Left colon (tissue), 2 donors: ENCODE measurements around the gene CERS4. TPM values are rescaled to one million over a fixed set of nuclear protein-coding genes. Genes with fewer than 3 reads are reported as not detected.

Experiments used
- ATAC-seq: fragments of 200-7000 bp; cut with Tn5 transposase; one replicate; pipeline ENCODE4 v1.9.1; 2020; ENCODE audit warnings: mild to moderate bottlenecking, moderate library complexity
- DNase-seq, 2 donors: peaks; one replicate each; pipeline ENCODE4 v3.0.0-alpha.2; 2020
- intact Hi-C, 2 donors: fragments of 100-400 bp; cut with DNase I in 1 of 2; cut with micrococcal nuclease in 1 of 2; formaldehyde crosslinking; loops; one replicate each; pipeline versions ENCODE4 v1.11.2 to v1.14.0; 2022; cut with DNase I, micrococcal nuclease
- total RNA-seq, 2 donors: library from RNA; stranded (reverse); fragmentation: NEBNext Ultra II Directional; extraction: Animal tissue kit (Norgen Biotek cat#: 25700); gene quantifications; one replicate each; pipeline ENCODE4 v1.2.1, GENCODE V29; 2021
- donor health status: DM: no; HTN: no; CAD: no.
- donor health status: DM: yes; HTN: yes; CAD: no.

The CERS4 gene
- total RNA-seq, 2 donors from 2014 or later: 3.8 to 7.3 TPM

GRCh38 chr19:8307400-8307964 lies 98.3 kb downstream of the CERS4 start:
- DNase-seq (no peak), ATAC-seq (peak; percentile 27)
- intact Hi-C loops: no loop called here

- intact Hi-C loops: no loop called here
- peak; percentile 79 for ATAC-seq
- DNase-seq: peak; percentile 87 to 95
Observed at GRCh38 chr19:8307965-8308866, 99.0 kb downstream of the CERS4 start, which contains the start of gene CD320. Gene CD320, minus strand, starts transcription at chr19:8308358. Its CDS starts 68 bp downstream, at chr19:8308290.

GRCh38 chr19:8308891-8309291 lies 99.7 kb downstream of the CERS4 start:
- intact Hi-C loops: no loop called here
- ATAC-seq: no peak
- DNase-seq: peak in 1 of 2 donors; percentile 28

- DNase-seq (peak; percentile 4 to 8), ATAC-seq (no peak)
- intact Hi-C loops: no loop called here
Observed at GRCh38 chr19:8310342-8311055, 101.3 kb downstream of the CERS4 start.

- DNase-seq (peak; percentile 53 to 79), ATAC-seq (peak; percentile 46)
- intact Hi-C loops: no loop called here
Observed at GRCh38 chr19:8311461-8312260, 102.5 kb downstream of the CERS4 start.

Other genes starting within 250 kb of the CERS4 start
- gene ELAVL1, start 203.7 kb upstream of the CERS4 start, total RNA-seq: 10 to 100 TPM; 49.2 to 61.4 TPM
- gene CCL25, start 156.6 kb upstream of the CERS4 start, total RNA-seq: not detected
- gene FBN3, start 59.8 kb upstream of the CERS4 start, total RNA-seq: not detected
- gene CD320, start 99.0 kb downstream of the CERS4 start, total RNA-seq: 10 to 100 TPM; 46.0 to 46.2 TPM
- gene NDUFA7, start 112.0 kb downstream of the CERS4 start, total RNA-seq: 10 to 100 TPM; 49.3 to 59.6 TPM
- gene RPS28, start 112.1 kb downstream of the CERS4 start, total RNA-seq: 1,000 to 10,000 TPM; 1,489 to 1,517 TPM
- 1 to 10 TPM; 2.4 to 2.6 TPM for gene KANK3, start 133.9 kb downstream of the CERS4 start, total RNA-seq
- gene ANGPTL4, start 154.8 kb downstream of the CERS4 start, total RNA-seq: 1 to 10 TPM; 3.2 TPM
- gene RAB11B, start 181.0 kb downstream of the CERS4 start, total RNA-seq: 100 to 1,000 TPM; 112 to 135 TPM
- 10 to 100 TPM; 27.2 to 46.6 TPM for gene MARCHF2, start 203.9 kb downstream of the CERS4 start, total RNA-seq
- 100 to 1,000 TPM in 1 of 2 donors, 10 to 100 TPM in 1; 99.8 to 136 TPM for gene HNRNPM, start 235.6 kb downstream of the CERS4 start, total RNA-seq